Small intestine (tissue), 7 donors: ENCODE results near the gene CREBBP. TPM values are rescaled to one million over a fixed set of nuclear protein-coding genes. Genes with fewer than 3 reads are reported as not detected.

Source experiments
- DNase-seq, 2 donors: peaks; one replicate each; pipeline versions ENCODE4 v3.0.0 to v3.0.0-alpha.2; 2013
- FAIRE-seq: peaks from 2 replicates; lab custom pipeline; 2012; peaks lifted over from hg19 to GRCh38; lab: Jason Lieb, UNC
- H3K27ac ChIP-seq, 3 donors: one replicate each; pipeline ENCODE4 v1.5.1; 2013; ENCODE audit warnings: low read length in 2 of 3, mild to moderate bottlenecking in 2 of 3, control low read depth in 1 of 3, inconsistent platforms in 1 of 3, low read depth in 1 of 3, moderate library complexity in 1 of 3
- H3K27me3 ChIP-seq, 3 donors: one replicate each; pipeline ENCODE4 v1.6.1; 2013; ENCODE audit warnings: low read length in 3 of 3, inconsistent platforms in 1 of 3; ENCODE audit not compliant: control insufficient read depth in 3 of 3, insufficient read depth in 3 of 3
- H3K36me3 ChIP-seq, 3 donors: one replicate each; pipeline ENCODE4 v1.6.1; 2013; ENCODE audit warnings: low read length in 3 of 3, inconsistent platforms in 1 of 3, low read depth in 1 of 3, mild to moderate bottlenecking in 1 of 3, moderate library complexity in 1 of 3; ENCODE audit not compliant: control insufficient read depth in 3 of 3, insufficient read depth in 2 of 3
- H3K4me1 ChIP-seq, 3 donors: one replicate each; pipeline ENCODE4 v1.6.1; 2013; ENCODE audit warnings: low read length in 2 of 3, inconsistent platforms in 1 of 3, low read depth in 1 of 3, mild to moderate bottlenecking in 1 of 3, moderate library complexity in 1 of 3; ENCODE audit not compliant: control insufficient read depth in 3 of 3, insufficient read depth in 2 of 3
- H3K4me3 ChIP-seq, 3 donors: one replicate each; pipeline ENCODE4 v1.5.1; 2013; ENCODE audit warnings: low read length in 3 of 3, control low read depth in 1 of 3, inconsistent platforms in 1 of 3, low read depth in 1 of 3, mild to moderate bottlenecking in 1 of 3, moderate library complexity in 1 of 3
- H3K9me3 ChIP-seq, 2 donors: one replicate each; pipeline ENCODE4 v1.6.1; 2013; ENCODE audit warnings: low read depth in 1 of 2, low read length in 1 of 2; ENCODE audit not compliant: control insufficient read depth in 2 of 2, insufficient read depth in 1 of 2
- WGBS, 3 donors: extraction: QIAGEN DNeasy Blood & Tissue Kit; methylation state at CpG; one replicate each; pipeline ENCODE4 v1.1.7; 2013; 5-methylcytosine and 5-hydroxymethylcytosine counted together
- polyA plus RNA-seq, 4 donors: library from polyadenylated mRNA; stranded (reverse) in 3 of 4; unstranded in 1 of 4; fragments of 200-250 nt in 3 of 4; fragments of 120-200 nt in 1 of 4; gene quantifications; one replicate each; pipeline versions ENCODE4 v1.2.1 to v1.2.3, GENCODE V29; 2013
- donor health status: healthy with polysubstance abuse.
- donor health status: control.
- donor health status: control.
- donor health status: Bipolar disorder and iron deficiency.
- donor health status: healthy.

CREBBP gene
- polyA plus RNA-seq, 4 donors = 6.8 to 48.0 (median 12.6) TPM

- WGBS, 3 donors = 84 to 93% (median 87%) methylated on average over 8 of the region's 8 CpGs
- Histone ChIP-seq H3K36me3 (peaks cover 36 to 94% (median 57%) of the 10 kb centered on the region in 3 donors), H3K4me3 (no peak overlapping the region), H3K27me3 (no peaks in the 10 kb centered on the region), H3K27ac (no peak overlapping the region), H3K4me1 (no peaks in the 10 kb centered on the region), H3K9me3 (no peaks in the 10 kb centered on the region)
- DNase-seq (no peak), FAIRE-seq (no peak)
Observed at GRCh38 chr16:3732171-3732570, 148.3 kb downstream of the CREBBP start.

GRCh38 chr16:3731126-3731935 is 149.2 kb downstream of the CREBBP start:
- Histone ChIP-seq H3K4me3 (no peak overlapping the region), H3K36me3 (peaks cover 33 to 87% (median 50%) of the 10 kb centered on the region in 3 donors), H3K27me3 (no peaks in the 10 kb centered on the region), H3K9me3 (no peaks in the 10 kb centered on the region), H3K27ac (no peak overlapping the region), H3K4me1 (no peaks in the 10 kb centered on the region)
- DNase-seq (no peak), FAIRE-seq (no peak)
- 91 to 95% (median 91%) methylated on average over 34 of the region's 34 CpGs for WGBS, 3 donors

- no peak overlapping the region for H3K4me3 ChIP-seq
- DNase-seq (no peak), FAIRE-seq (no peak)
- no peaks in the 10 kb centered on the region for H3K4me1 ChIP-seq
- H3K27ac ChIP-seq = no peak overlapping the region
- H3K36me3 ChIP-seq = peaks cover 33 to 85% (median 43%) of the 10 kb centered on the region in 3 donors
- H3K27me3 ChIP-seq = no peaks in the 10 kb centered on the region
- 91 to 96% (median 94%) methylated on average over 24 of the region's 24 CpGs for WGBS, 3 donors
- no peaks in the 10 kb centered on the region for H3K9me3 ChIP-seq
Observed at GRCh38 chr16:3730161-3731125, 150.1 kb downstream of the CREBBP start.

- no peak for DNase-seq
- peaks cover 31 to 80% (median 38%) of the 10 kb centered on the region in 3 donors for H3K36me3 ChIP-seq
Observed at GRCh38 chr16:3729161-3730112, 151.1 kb downstream of the CREBBP start.

GRCh38 chr16:3728424-3729160 is 151.9 kb downstream of the CREBBP start:
- DNase-seq = no peak
- no peak for FAIRE-seq
- no peak overlapping the region for H3K27ac ChIP-seq
- no peak overlapping the region for H3K4me3 ChIP-seq
- H3K27me3 ChIP-seq = no peaks in the 10 kb centered on the region
- peaks cover 27 to 72% (median 35%) of the 10 kb centered on the region in 3 donors for H3K36me3 ChIP-seq
- no peaks in the 10 kb centered on the region for H3K9me3 ChIP-seq
- 96 to 98% (median 97%) methylated on average over 25 to 31 of the region's 31 CpGs for WGBS, 3 donors
- no peaks in the 10 kb centered on the region for H3K4me1 ChIP-seq

More at GRCh38 chr16:3729161-3730112, 151.1 kb downstream of the CREBBP start:
- H3K4me1 ChIP-seq = no peaks in the 10 kb centered on the region
- no peaks in the 10 kb centered on the region for H3K9me3 ChIP-seq
- no peak overlapping the region for H3K27ac ChIP-seq
- 94 to 96% (median 94%) methylated on average over 43 to 49 of the region's 49 CpGs for WGBS, 3 donors
- no peak overlapping the region for H3K4me3 ChIP-seq
- no peaks in the 10 kb centered on the region for H3K27me3 ChIP-seq
- FAIRE-seq = no peak

- no peak for FAIRE-seq
- Histone ChIP-seq H3K9me3 (no peaks in the 10 kb centered on the region), H3K4me3 (no peak overlapping the region), H3K27ac (no peak overlapping the region), H3K4me1 (no peaks in the 10 kb centered on the region), H3K36me3 (peaks cover 27 to 67% (median 35%) of the 10 kb centered on the region in 3 donors), H3K27me3 (no peaks in the 10 kb centered on the region)
- no peak for DNase-seq
- WGBS, 3 donors = 91 to 97% (median 94%) methylated on average over 20 to 21 of the region's 21 CpGs
Observed at GRCh38 chr16:3727806-3728381, 152.6 kb downstream of the CREBBP start.

GRCh38 chr16:3726021-3726687 is 154.4 kb downstream of the CREBBP start:
- WGBS, 3 donors = 91 to 94% (median 91%) methylated on average over 32 to 33 of the region's 33 CpGs
- no peaks in the 10 kb centered on the region for H3K9me3 ChIP-seq
- no peak overlapping the region for H3K4me3 ChIP-seq
- no peaks in the 10 kb centered on the region for H3K4me1 ChIP-seq
- H3K27ac ChIP-seq = no peak overlapping the region
- no peaks in the 10 kb centered on the region for H3K27me3 ChIP-seq
- DNase-seq (no peak), FAIRE-seq (no peak)
- H3K36me3 ChIP-seq = peaks cover 21 to 50% (median 29%) of the 10 kb centered on the region in 3 donors
